ENCODE data around the gene MYO5A. TPM values are rescaled to one million over a fixed set of nuclear protein-coding genes. Genes with fewer than 3 reads are reported as not detected.

The MYO5A gene
- total and polyA plus RNA-seq, 10 of the 15 experiments (the other 5 are each of a cell fraction or from before 2014, with no cell fraction given) = 4.2 to 42.9 (median 31.1) TPM

GRCh38 chr15:52518487-52519371 is 10.0 kb downstream of the MYO5A start:
- no peak overlapping the region for H3K9ac ChIP-seq (ENCODE audit: control insufficient read depth, insufficient read depth, low read length)
- no peak overlapping the region for H3K4me2 ChIP-seq (ENCODE audit: control insufficient read depth, insufficient read depth)
- ChIA-PET CTCF (interaction anchor here (0.6 kb wide), 1 partner anchor 641 kb away, joined by 3 read pairs; no protein-coding TSS in a partner anchor), SMC1A (ENCODE audit: uncharacterized antibody, unreplicated experiment) (interaction anchor here (0.8 kb wide), 1 partner anchor 268 kb away, joined by 3 read pairs; no protein-coding TSS in a partner anchor), RAD21 (ENCODE audit: unreplicated experiment) (no interaction called here), POLR2A (no interaction called here)
- in situ Hi-C loops (cut with MboI) = no loop called here
- BruUV-seq (replicated peaks) = no TSS peak
- H2AFZ ChIP-seq (ENCODE audit: control insufficient read depth, low read depth, low read length) = no peak overlapping the region
- intact Hi-C loops (cut with micrococcal nuclease; ENCODE audit: unreplicated experiment) = no loop called here
- peaks cover 18% of the 10 kb centered on the region for H3K79me2 ChIP-seq (ENCODE audit: control insufficient read depth, insufficient read depth, low read length)
- no peak overlapping the region for H3K27ac ChIP-seq (ENCODE audit: control insufficient read depth, insufficient read depth)
- no peaks in the 10 kb centered on the region for H3K9me3 ChIP-seq (replicated peaks; ENCODE audit: control insufficient read depth, insufficient read depth, low read length)
- no peak overlapping the region for H3K4me3 ChIP-seq
- WGBS (ENCODE audit: insufficient coverage, insufficient replicate concordance, low lambda C conversion rate, missing lambda C conversion rate) = 55% methylated on average over 8 of the region's 8 CpGs
- H3K27me3 ChIP-seq (replicated peaks in 1 of 2; ENCODE audit: control insufficient read depth in 2 of 2, insufficient read depth in 2 of 2, low read length in 1 of 2) = no peaks in the 10 kb centered on the region
- no peak for ATAC-seq
- FAIRE-seq = no peak
- no peaks in the 10 kb centered on the region; a peak in 1 of 4 replicates for H3K36me3 ChIP-seq (ENCODE audit: control insufficient read depth in 2 of 2, insufficient read depth in 2 of 2, low read length in 1 of 2)
- DNase-seq (ENCODE audit: low read depth, low spot score) = no peak
- peaks cover 6% of the 10 kb centered on the region; the same call in 1 of the 2 replicates for H3K4me1 ChIP-seq (ENCODE audit: control insufficient read depth, insufficient read depth, low read length)
- H4K20me1 ChIP-seq (ENCODE audit: control insufficient read depth, insufficient read depth) = no peaks in the 10 kb centered on the region
- TF ChIP-seq RCOR1 (conservative IDR thresholded peaks at IDR 0.05; ENCODE audit: low read depth, low read length) (no peak), NKRF (conservative IDR thresholded peaks at IDR 0.05) (no peak), SMAD5 (IDR thresholded peaks at IDR 0.05; ENCODE audit: low read depth) (no peak), SPI1 (IDR thresholded peaks at IDR 0.05; ENCODE audit: borderline replicate concordance, insufficient read depth, low read depth, low read length) (no peak), BRCA1 (IDR thresholded peaks at IDR 0.05; ENCODE audit: low read depth, low read length) (no peak), CREM (IDR thresholded peaks at IDR 0.05; ENCODE audit: low read depth) (no peak), TCF3 (IDR thresholded peaks at IDR 0.05; ENCODE audit: borderline replicate concordance, insufficient read depth, low read depth, low read length) (no peak), NRF1 (conservative IDR thresholded peaks at IDR 0.05; ENCODE audit: low read depth, low read length) (no peak), ZNF384 (IDR thresholded peaks at IDR 0.05; ENCODE audit: borderline replicate concordance, low read depth, low read length) (no peak), SP1 (IDR thresholded peaks at IDR 0.05; ENCODE audit: low read depth, low read length) (no peak), KLF5 (IDR thresholded peaks at IDR 0.05; ENCODE audit: partially characterized antibody) (no peak), STAT3 (IDR thresholded peaks at IDR 0.05; ENCODE audit: low read depth, low read length) (no peak), JUND (IDR thresholded peaks at IDR 0.05; ENCODE audit: low read depth, low read length) (no peak), MEF2B (IDR thresholded peaks at IDR 0.05; ENCODE audit: partially characterized antibody, poor library complexity, severe bottlenecking) (no peak), SMC3 (IDR thresholded peaks at IDR 0.05; ENCODE audit: borderline replicate concordance, low read length) (no peak)
- TF ChIP-seq, protein P1, sequence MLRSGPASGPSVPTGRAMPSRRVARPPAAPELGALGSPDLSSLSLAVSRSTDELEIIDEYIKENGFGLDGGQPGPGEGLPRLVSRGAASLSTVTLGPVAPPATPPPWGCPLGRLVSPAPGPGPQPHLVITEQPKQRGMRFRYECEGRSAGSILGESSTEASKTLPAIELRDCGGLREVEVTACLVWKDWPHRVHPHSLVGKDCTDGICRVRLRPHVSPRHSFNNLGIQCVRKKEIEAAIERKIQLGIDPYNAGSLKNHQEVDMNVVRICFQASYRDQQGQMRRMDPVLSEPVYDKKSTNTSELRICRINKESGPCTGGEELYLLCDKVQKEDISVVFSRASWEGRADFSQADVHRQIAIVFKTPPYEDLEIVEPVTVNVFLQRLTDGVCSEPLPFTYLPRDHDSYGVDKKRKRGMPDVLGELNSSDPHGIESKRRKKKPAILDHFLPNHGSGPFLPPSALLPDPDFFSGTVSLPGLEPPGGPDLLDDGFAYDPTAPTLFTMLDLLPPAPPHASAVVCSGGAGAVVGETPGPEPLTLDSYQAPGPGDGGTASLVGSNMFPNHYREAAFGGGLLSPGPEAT (IDR thresholded peaks at IDR 0.05; ENCODE audit: low read depth) = no peak
- TF ChIP-seq, protein P2, sequence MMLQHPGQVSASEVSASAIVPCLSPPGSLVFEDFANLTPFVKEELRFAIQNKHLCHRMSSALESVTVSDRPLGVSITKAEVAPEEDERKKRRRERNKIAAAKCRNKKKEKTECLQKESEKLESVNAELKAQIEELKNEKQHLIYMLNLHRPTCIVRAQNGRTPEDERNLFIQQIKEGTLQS (IDR thresholded peaks at IDR 0.05; ENCODE audit: borderline replicate concordance, extremely low read depth, low read depth, low read length) = no peak
